Measurements from ENCODE around the gene KRTCAP3. TPM values are rescaled to one million over a fixed set of nuclear protein-coding genes. Genes with fewer than 3 reads are reported as not detected.

KRTCAP3 gene
- total RNA-seq, 6 experiments from 2014 or later: 3.2 to 8.0 (median 4.6) TPM

- WGBS (ENCODE audit: insufficient coverage, low coverage, low lambda C conversion rate, missing lambda C conversion rate): 15% methylated on average over 9 of the region's 16 CpGs
- intact Hi-C loops (cut with DNase I): no loop called here
- no peaks in the 10 kb centered on the region for H3K9me3 ChIP-seq
- peaks cover 0 to 20% (median 3%) of the 10 kb centered on the region in 4 donors for H3K4me1 ChIP-seq
- no peak for TF ChIP-seq POLR2A (IDR thresholded peaks at IDR 0.05)
- TF ChIP-seq, protein P1, sequence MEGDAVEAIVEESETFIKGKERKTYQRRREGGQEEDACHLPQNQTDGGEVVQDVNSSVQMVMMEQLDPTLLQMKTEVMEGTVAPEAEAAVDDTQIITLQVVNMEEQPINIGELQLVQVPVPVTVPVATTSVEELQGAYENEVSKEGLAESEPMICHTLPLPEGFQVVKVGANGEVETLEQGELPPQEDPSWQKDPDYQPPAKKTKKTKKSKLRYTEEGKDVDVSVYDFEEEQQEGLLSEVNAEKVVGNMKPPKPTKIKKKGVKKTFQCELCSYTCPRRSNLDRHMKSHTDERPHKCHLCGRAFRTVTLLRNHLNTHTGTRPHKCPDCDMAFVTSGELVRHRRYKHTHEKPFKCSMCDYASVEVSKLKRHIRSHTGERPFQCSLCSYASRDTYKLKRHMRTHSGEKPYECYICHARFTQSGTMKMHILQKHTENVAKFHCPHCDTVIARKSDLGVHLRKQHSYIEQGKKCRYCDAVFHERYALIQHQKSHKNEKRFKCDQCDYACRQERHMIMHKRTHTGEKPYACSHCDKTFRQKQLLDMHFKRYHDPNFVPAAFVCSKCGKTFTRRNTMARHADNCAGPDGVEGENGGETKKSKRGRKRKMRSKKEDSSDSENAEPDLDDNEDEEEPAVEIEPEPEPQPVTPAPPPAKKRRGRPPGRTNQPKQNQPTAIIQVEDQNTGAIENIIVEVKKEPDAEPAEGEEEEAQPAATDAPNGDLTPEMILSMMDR (IDR thresholded peaks at IDR 0.05): peak; percentile 54 to 64 (median 58)
- no peak overlapping the region for H3K27ac ChIP-seq
- peak in 1 of 4 donors; percentile 19 for ATAC-seq
- peak overlapping the region; percentile 95 to 100 (median 98) for H3K4me3 ChIP-seq
- no peaks in the 10 kb centered on the region for H3K36me3 ChIP-seq
- no peaks in the 10 kb centered on the region for H3K27me3 ChIP-seq
- DNase-seq: no peak
Observed at GRCh38 chr2:27407798-27408491, 34.2 kb upstream of the KRTCAP3 start.

- ATAC-seq (peak; percentile 20 to 44 (median 35)), DNase-seq (no peak)
- Histone ChIP-seq H3K4me1 (peaks cover 0 to 20% (median 3%) of the 10 kb centered on the region in 4 donors), H3K9me3 (no peaks in the 10 kb centered on the region), H3K4me3 (peak overlapping the region; percentile 95 to 100 (median 98)), H3K27me3 (no peaks in the 10 kb centered on the region), H3K27ac (peak overlapping the region; percentile 36 to 80 (median 62)), H3K36me3 (no peaks in the 10 kb centered on the region)
- intact Hi-C loops (cut with DNase I): no loop called here
- WGBS (ENCODE audit: insufficient coverage, low coverage, low lambda C conversion rate, missing lambda C conversion rate): 0% methylated on average over 12 of the region's 33 CpGs
- TF ChIP-seq POLR2A (IDR thresholded peaks at IDR 0.05): no peak
- TF ChIP-seq, protein P1 (IDR thresholded peaks at IDR 0.05): no peak
Observed at GRCh38 chr2:27408601-27409320, 33.4 kb upstream of the KRTCAP3 start.

- intact Hi-C loops (cut with DNase I): no loop called here
- DNase-seq (peak; percentile 98), ATAC-seq (peak; percentile 99 to 100 (median 99))
- TF ChIP-seq POLR2A (IDR thresholded peaks at IDR 0.05): peak; percentile 60
- TF ChIP-seq, protein P1 (IDR thresholded peaks at IDR 0.05): no peak
- Histone ChIP-seq H3K36me3 (no peaks in the 10 kb centered on the region), H3K27me3 (no peaks in the 10 kb centered on the region), H3K4me1 (peaks cover 0 to 20% (median 3%) of the 10 kb centered on the region in 4 donors), H3K27ac (peak within 1 kb of the TSS; percentile 36 to 80 (median 62)), H3K9me3 (no peaks in the 10 kb centered on the region), H3K4me3 (peak within 1 kb of the TSS; percentile 95 to 100 (median 98))
- WGBS (ENCODE audit: insufficient coverage, low coverage, low lambda C conversion rate, missing lambda C conversion rate): under 1% methylated on average over 26 of the region's 82 CpGs
Observed at GRCh38 chr2:27409321-27410073, 32.7 kb upstream of the KRTCAP3 start, which contains the start of gene PPM1G. TSS of gene PPM1G (minus strand) at chr2:27409591. CDS start at chr2:27409422, 169 bp downstream.

DNA sequence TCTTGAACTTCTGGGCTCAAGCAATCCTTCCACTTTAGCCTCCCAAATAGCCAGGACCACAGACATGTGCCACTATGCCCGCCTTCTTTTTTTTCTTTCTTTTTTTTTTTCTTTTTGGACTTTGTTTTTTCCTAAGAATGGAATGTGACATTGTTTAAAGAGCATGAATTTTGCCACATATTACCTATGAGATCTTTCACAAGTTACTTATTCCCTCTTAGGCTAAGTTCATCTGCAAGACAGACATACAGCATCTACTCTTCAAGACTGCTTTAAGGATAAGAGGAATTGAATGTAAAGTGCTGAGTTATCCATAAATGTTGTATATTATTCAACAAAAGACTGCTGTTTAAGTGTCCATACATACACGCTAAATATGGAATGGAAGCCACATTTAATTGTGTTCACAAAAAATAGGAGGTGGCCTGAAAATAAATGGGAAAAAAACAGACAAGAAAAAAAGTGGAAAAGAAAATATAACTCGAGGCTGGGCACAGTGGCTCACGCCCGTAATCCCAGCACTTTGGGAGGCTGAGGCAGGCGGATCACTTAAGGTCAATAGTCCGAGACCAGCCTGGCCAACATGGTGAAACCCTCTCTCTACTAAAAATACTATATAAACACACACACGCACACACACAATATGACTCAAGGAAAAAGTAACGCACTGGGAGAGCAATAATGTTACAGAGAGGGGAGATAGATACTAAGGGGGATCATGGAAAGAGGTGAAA, 29.6 kb upstream of the KRTCAP3 start:
- WGBS (ENCODE audit: insufficient coverage, low coverage, low lambda C conversion rate, missing lambda C conversion rate): 81% methylated on average over 9 of the region's 9 CpGs
- no peak for ATAC-seq
- Histone ChIP-seq H3K9me3 (no peaks in the 10 kb centered on the region), H3K36me3 (no peaks in the 10 kb centered on the region), H3K27me3 (no peaks in the 10 kb centered on the region), H3K4me3 (no peak overlapping the region), H3K4me1 (peaks cover 0 to 16% (median 2%) of the 10 kb centered on the region in 4 donors), H3K27ac (no peak overlapping the region)
- intact Hi-C loops (cut with DNase I): no loop called here
- TF ChIP-seq, protein P1 (IDR thresholded peaks at IDR 0.05): no peak
- no peak for TF ChIP-seq POLR2A (IDR thresholded peaks at IDR 0.05)
- DNase-seq: no peak
